Measurements from ENCODE around the gene PLEKHH2.

GRCh38 chr2:43774617-43775016, 137.6 kb downstream of the PLEKHH2 start:
- no peak for TF ChIP-seq CTCF (conservative IDR thresholded peaks at IDR 0.05)
- TF ChIP-seq ZFX (IDR thresholded peaks at IDR 0.05): no peak

Data from C4-2B (cell line).